SU-DHL-6 (cell line): ENCODE measurements around the gene METTL17.
"Not testable (repeated sequence)": the region's sequence is repeated elsewhere in the genome, so short reads cannot be mapped to it uniquely, and the experiment has no call there.

ENCODE experiments used
- CTCF ChIP-seq: fragments of 200-600 bp; sonication (generic); IDR thresholded peaks from one replicate; pipeline ENCODE4 v1.5.1; 2017; ENCODE audit warnings: antibody characterized with exemption, mild to moderate bottlenecking, low read length, moderate library complexity; ENCODE audit not compliant: insufficient read depth, poor library complexity, severe bottlenecking
- EZH2phosphoT487 ChIP-seq: fragments of 200-600 bp; sonication (generic), shearing (Covaris generic); conservative IDR thresholded peaks from 2 replicates; pipeline ENCODE4 v1.6.1; 2018; ENCODE audit warnings: mild to moderate bottlenecking, antibody characterized with exemption, low read length, moderate library complexity, mixed read lengths

- TF ChIP-seq CTCF, EZH2phosphoT487: not testable (repeated sequence)
These were observed 51.2 kb downstream of the METTL17 start for GRCh38 chr14:21040941-21041340.
